Stomach (tissue), 9 donors: ENCODE data around the gene LRP1B. TPM values are rescaled to one million over a fixed set of nuclear protein-coding genes. Genes with fewer than 3 reads are reported as not detected.

Experiments used
- DNase-seq, 2 donors: peaks; one replicate each; pipeline versions ENCODE4 v3.0.0 to v3.0.0-alpha.2; 2013 to 2019
- H3K27ac ChIP-seq, 5 donors: fragments of 200-600 bp in 4 of 5; sonication (generic) in 4 of 5; one replicate each; pipeline ENCODE4 v1.5.1; 2013 to 2019; ENCODE audit warnings: mild to moderate bottlenecking in 1 of 5, moderate library complexity in 1 of 5
- H3K27me3 ChIP-seq, 3 donors: fragments of 200-600 bp; sonication (generic); one replicate each; pipeline ENCODE4 v1.5.1; 2017 to 2019; ENCODE audit warnings: mixed run types in 1 of 3
- H3K36me3 ChIP-seq, 4 donors: fragments of 200-600 bp; sonication (generic); 1 replicate in 3 of 4; 2 replicates in 1 of 4; pipeline ENCODE4 v1.5.1; 2016 to 2019
- H3K4me1 ChIP-seq, 4 donors: fragments of 200-600 bp; sonication (generic); one replicate each; pipeline ENCODE4 v1.5.1; 2016 to 2019
- H3K4me3 ChIP-seq, 4 donors: fragments of 200-600 bp; sonication (generic) in 3 of 4; one replicate each; pipeline ENCODE4 v1.5.1; 2016 to 2019; ENCODE audit warnings: mild to moderate bottlenecking in 1 of 4
- H3K9me3 ChIP-seq, 4 donors: fragments of 200-600 bp; sonication (generic); one replicate each; pipeline ENCODE4 v1.5.1; 2016 to 2019
- EP300 ChIP-seq: sonication (generic); formaldehyde crosslinking; IDR thresholded peaks from one replicate; pipeline ENCODE4 v1.6.1; 2017; ENCODE audit warnings: antibody characterized with exemption
- POLR2A ChIP-seq, 4 donors: fragments of 450-650 bp; IDR thresholded peaks; one replicate each; pipeline ENCODE4 v1.6.1; 2016; ENCODE audit warnings: antibody characterized with exemption in 4 of 4, control low read depth in 2 of 4, mild to moderate bottlenecking in 1 of 4, moderate library complexity in 1 of 4
- POLR2AphosphoS5 ChIP-seq, 3 donors: sonication (generic); formaldehyde crosslinking; IDR thresholded peaks; one replicate each; pipeline ENCODE4 v1.6.1; 2016; ENCODE audit warnings: antibody characterized with exemption in 3 of 3
- WGBS, 5 donors: extraction: QIAGEN DNeasy Blood & Tissue Kit in 3 of 5; methylation state at CpG; one replicate each; pipeline versions ENCODE4 v1.1.5 to v1.1.7; 2013 to 2018; 5-methylcytosine and 5-hydroxymethylcytosine counted together
- intact Hi-C: fragments of 100-400 bp; cut with DNase I; formaldehyde crosslinking; loops from one replicate; pipeline ENCODE4 v1.15.1; 2023; ENCODE audit warnings: low total_unique reads
- polyA plus RNA-seq, 3 donors: library from polyadenylated mRNA; stranded (reverse); fragments of 200-250 nt; gene quantifications; one replicate each; pipeline ENCODE4 v1.2.3, GENCODE V29; 2013
- total RNA-seq, 5 donors: library from RNA; depleted of rRNA; stranded (reverse); fragments of >200 nt; gene quantifications; one replicate each; pipeline versions ENCODE4 v1.1.0 to v1.2.3, GENCODE V29; 2014 to 2016
- TF ChIP-seq, protein P1 (sequence below), 7 experiments: fragments of 450-650 bp in 4 of 7; fragments of 200-600 bp in 3 of 7; sonication (generic) in 3 of 7; IDR thresholded peaks; one replicate each; pipeline ENCODE4 v1.5.1; 2016 to 2019; ENCODE audit warnings: antibody characterized with exemption in 7 of 7, control low read depth in 2 of 7, mild to moderate bottlenecking in 1 of 7
- donor health status: healthy with polysubstance abuse.
- donor health status: Bipolar disorder and iron deficiency.
- donor health status: healthy.

Gene LRP1B
- total and polyA plus RNA-seq, 8 donors: under 0.01 to 9.0 (median 0.38) TPM

DNA sequence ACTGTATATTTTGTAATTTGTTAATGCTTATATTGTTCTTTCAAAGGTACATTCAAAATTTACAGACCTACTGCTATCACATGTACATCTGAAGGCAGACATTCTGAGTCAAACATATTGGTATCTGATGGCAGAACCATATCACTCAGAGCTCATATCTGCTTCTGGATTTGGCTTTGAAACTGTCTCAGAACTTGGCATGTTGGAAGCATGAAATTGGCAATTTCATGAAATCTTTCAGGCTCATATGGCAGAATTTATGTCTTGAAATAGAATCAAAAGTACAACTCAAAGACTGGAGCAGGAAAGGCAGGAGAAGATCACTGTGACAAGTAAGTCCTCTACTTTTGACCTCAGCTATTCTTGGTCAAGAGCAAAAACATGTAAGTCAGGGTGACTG, 202.3 kb downstream of the LRP1B start:
- no peaks in the 10 kb centered on the region for H3K9me3 ChIP-seq
- TF ChIP-seq EP300 (no peak), POLR2A (IDR thresholded peaks at IDR 0.05) (no peak), POLR2AphosphoS5 (IDR thresholded peaks at IDR 0.05) (no peak)
- TF ChIP-seq, protein P1, sequence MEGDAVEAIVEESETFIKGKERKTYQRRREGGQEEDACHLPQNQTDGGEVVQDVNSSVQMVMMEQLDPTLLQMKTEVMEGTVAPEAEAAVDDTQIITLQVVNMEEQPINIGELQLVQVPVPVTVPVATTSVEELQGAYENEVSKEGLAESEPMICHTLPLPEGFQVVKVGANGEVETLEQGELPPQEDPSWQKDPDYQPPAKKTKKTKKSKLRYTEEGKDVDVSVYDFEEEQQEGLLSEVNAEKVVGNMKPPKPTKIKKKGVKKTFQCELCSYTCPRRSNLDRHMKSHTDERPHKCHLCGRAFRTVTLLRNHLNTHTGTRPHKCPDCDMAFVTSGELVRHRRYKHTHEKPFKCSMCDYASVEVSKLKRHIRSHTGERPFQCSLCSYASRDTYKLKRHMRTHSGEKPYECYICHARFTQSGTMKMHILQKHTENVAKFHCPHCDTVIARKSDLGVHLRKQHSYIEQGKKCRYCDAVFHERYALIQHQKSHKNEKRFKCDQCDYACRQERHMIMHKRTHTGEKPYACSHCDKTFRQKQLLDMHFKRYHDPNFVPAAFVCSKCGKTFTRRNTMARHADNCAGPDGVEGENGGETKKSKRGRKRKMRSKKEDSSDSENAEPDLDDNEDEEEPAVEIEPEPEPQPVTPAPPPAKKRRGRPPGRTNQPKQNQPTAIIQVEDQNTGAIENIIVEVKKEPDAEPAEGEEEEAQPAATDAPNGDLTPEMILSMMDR (IDR thresholded peaks at IDR 0.05): no peak
- no peaks in the 10 kb centered on the region for H3K4me1 ChIP-seq
- H3K4me3 ChIP-seq: no peak overlapping the region
- intact Hi-C loops: no loop called here
- no peak for DNase-seq
- H3K36me3 ChIP-seq: no peaks in the 10 kb centered on the region
- no peak overlapping the region for H3K27ac ChIP-seq
- H3K27me3 ChIP-seq: no peaks in the 10 kb centered on the region

DNA sequence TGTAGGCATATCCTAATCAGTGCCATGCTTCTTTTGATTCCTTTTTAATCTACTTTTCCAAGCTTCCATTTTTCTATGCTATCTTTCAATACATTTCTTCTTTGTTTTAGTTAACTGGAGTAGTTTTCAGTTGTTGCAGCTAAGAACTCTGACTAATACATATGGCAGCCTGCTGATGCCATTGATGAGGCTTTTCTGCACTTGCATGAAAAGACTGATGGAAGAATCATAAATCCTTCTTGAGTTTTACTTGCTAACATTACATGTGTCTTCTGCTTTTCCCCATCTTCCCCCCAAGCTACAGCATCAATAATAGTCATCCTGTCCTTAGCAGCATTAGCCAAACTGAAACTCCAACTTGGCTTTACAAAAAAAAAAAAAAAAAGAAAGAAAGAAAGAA, 203.3 kb downstream of the LRP1B start:
- no peaks in the 10 kb centered on the region for H3K4me1 ChIP-seq
- no peak overlapping the region for H3K27ac ChIP-seq
- TF ChIP-seq POLR2AphosphoS5 (IDR thresholded peaks at IDR 0.05): no peak
- TF ChIP-seq EP300: no peak
- TF ChIP-seq, protein P1 (IDR thresholded peaks at IDR 0.05): no peak
- TF ChIP-seq POLR2A (IDR thresholded peaks at IDR 0.05): no peak
- intact Hi-C loops: no loop called here
- no peaks in the 10 kb centered on the region for H3K9me3 ChIP-seq
- no peaks in the 10 kb centered on the region for H3K27me3 ChIP-seq
- H3K36me3 ChIP-seq: no peaks in the 10 kb centered on the region
- H3K4me3 ChIP-seq: no peak overlapping the region
- no peak for DNase-seq

DNA sequence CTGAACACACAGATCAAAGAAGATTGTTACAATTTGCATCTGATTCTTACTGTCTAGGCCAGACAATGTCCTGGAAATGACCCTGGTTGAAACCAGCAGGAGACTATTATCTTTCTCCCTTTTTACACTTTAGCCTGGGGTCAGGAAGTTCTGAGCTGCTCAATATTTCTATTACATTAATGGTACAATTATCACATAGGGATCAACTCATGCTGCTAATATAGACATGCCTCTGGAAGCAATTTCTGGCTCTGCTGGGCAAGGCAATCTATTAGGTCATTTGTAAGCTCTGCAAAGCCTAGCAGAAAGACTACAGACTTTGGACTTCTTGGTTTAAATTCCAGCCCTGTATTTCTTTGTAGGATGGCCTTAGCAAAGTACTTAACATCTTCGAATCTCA, 205.3 kb downstream of the LRP1B start:
- intact Hi-C loops: no loop called here
- TF ChIP-seq, protein P1 (IDR thresholded peaks at IDR 0.05): no peak
- TF ChIP-seq POLR2AphosphoS5 (IDR thresholded peaks at IDR 0.05) (no peak), POLR2A (IDR thresholded peaks at IDR 0.05) (no peak), EP300 (no peak)

DNA sequence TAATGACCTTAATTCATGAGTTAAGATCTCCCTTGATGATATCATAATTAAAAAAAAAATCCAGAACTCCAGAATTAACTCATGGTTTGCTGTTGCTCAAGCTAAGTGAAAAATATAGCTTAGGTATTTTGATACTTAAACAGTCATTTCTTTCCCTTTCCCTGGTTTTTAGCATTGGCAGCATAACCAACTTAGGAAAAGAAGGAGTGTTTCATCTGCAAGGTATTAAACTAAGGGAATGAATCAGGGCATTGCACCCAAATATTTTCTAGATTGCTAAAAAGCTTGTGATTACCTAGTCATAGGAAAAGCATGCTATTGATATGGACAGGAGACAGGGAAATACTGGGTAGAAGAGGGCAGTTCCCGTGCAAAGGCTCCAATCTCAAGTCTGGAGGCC, 207.2 kb downstream of the LRP1B start:
- H3K9me3 ChIP-seq: no peaks in the 10 kb centered on the region
- DNase-seq: no peak
- 73 to 93% (median 82%) methylated on average over 1 of the region's 1 CpG for WGBS, 5 donors
- H3K27me3 ChIP-seq: no peaks in the 10 kb centered on the region
- no peaks in the 10 kb centered on the region for H3K36me3 ChIP-seq
- no peak overlapping the region for H3K4me3 ChIP-seq
- no peak overlapping the region for H3K27ac ChIP-seq
- H3K4me1 ChIP-seq: no peaks in the 10 kb centered on the region
- TF ChIP-seq, protein P1 (IDR thresholded peaks at IDR 0.05): no peak
- intact Hi-C loops: no loop called here

More for the DNA sequence above, 205.3 kb downstream of the LRP1B start:
- Histone ChIP-seq H3K27ac (no peak overlapping the region), H3K4me1 (no peaks in the 10 kb centered on the region), H3K27me3 (no peaks in the 10 kb centered on the region), H3K9me3 (no peaks in the 10 kb centered on the region), H3K36me3 (no peaks in the 10 kb centered on the region), H3K4me3 (no peak overlapping the region)
- 56 to 78% (median 73%) methylated on average over 1 of the region's 1 CpG for whole genome bisulfite sequencing, 5 donors
- DNase-seq: no peak
